ENCODE data around the gene CEMIP. TPM values are rescaled to one million over a fixed set of nuclear protein-coding genes. Genes with fewer than 3 reads are reported as not detected.

Gene CEMIP
- total and polyA plus RNA-seq, 2 of the 8 experiments (the other 6 are each of a cell fraction or from before 2014, with no cell fraction given): 0.11 to 0.60 TPM

- H2AK5ac ChIP-seq (ENCODE audit: low read depth, low read length): no peak overlapping the region
- H3K79me1 ChIP-seq (ENCODE audit: low read depth, low read length): peaks cover 10% of the 10 kb centered on the region
- H3K56ac ChIP-seq (replicated peaks; ENCODE audit: insufficient read length, low read depth, low read length): no peak overlapping the region
- H2BK5ac ChIP-seq (ENCODE audit: low read depth, low read length): no peak overlapping the region
- H3K4me3 ChIP-seq (ENCODE audit: extremely low read depth in 1 of 4, insufficient read depth in 2 of 4, low read depth in 3 of 4, low read length in 4 of 4): peak overlapping the region; percentile 74 to 100 (median 94)
- no peak overlapping the region for H3K23ac ChIP-seq (ENCODE audit: insufficient read length)
- H3K4me1 ChIP-seq (replicated peaks in 1 of 4; ENCODE audit: control insufficient read depth in 3 of 4, insufficient read depth in 4 of 4, low read length in 3 of 4): peaks cover 0 to 8% (median 2%) of the 10 kb centered on the region in 4 experiments; a peak in 3 of 7 replicates
- peaks cover 4 to 7% of the 10 kb centered on the region in 2 experiments for H4K20me1 ChIP-seq (replicated peaks in 1 of 2; ENCODE audit: control insufficient read depth in 1 of 2, insufficient read depth in 2 of 2, low read length in 2 of 2)
- 65% methylated on average over 8 of the region's 8 CpGs; no CpG with 5 or more reads in 1 of the 2 experiments for WGBS, 2 experiments (ENCODE audit: extremely low coverage in 1 of 2, insufficient coverage in 1 of 2, insufficient read length in 1 of 2, insufficient replicate concordance in 2 of 2, low coverage in 1 of 2, low lambda C conversion rate in 2 of 2, missing lambda C conversion rate in 1 of 2)
- no peak overlapping the region for H4K8ac ChIP-seq (ENCODE audit: extremely low read depth, insufficient read depth, low read length)
- H2BK120ac ChIP-seq (replicated peaks; ENCODE audit: low read depth, low read length): no peak overlapping the region
- no peak overlapping the region for H2BK15ac ChIP-seq (ENCODE audit: low read length)
- H3K4me2 ChIP-seq (ENCODE audit: insufficient read depth in 1 of 2, low read depth in 2 of 2, low read length in 2 of 2): peak overlapping the region; percentile 95 to 100
- TF ChIP-seq, protein P1, sequence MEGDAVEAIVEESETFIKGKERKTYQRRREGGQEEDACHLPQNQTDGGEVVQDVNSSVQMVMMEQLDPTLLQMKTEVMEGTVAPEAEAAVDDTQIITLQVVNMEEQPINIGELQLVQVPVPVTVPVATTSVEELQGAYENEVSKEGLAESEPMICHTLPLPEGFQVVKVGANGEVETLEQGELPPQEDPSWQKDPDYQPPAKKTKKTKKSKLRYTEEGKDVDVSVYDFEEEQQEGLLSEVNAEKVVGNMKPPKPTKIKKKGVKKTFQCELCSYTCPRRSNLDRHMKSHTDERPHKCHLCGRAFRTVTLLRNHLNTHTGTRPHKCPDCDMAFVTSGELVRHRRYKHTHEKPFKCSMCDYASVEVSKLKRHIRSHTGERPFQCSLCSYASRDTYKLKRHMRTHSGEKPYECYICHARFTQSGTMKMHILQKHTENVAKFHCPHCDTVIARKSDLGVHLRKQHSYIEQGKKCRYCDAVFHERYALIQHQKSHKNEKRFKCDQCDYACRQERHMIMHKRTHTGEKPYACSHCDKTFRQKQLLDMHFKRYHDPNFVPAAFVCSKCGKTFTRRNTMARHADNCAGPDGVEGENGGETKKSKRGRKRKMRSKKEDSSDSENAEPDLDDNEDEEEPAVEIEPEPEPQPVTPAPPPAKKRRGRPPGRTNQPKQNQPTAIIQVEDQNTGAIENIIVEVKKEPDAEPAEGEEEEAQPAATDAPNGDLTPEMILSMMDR (IDR thresholded peaks at IDR 0.05; ENCODE audit: control extremely low read depth in 1 of 3, insufficient read depth in 1 of 3, low read depth in 1 of 3, low read length in 3 of 3): no peak
- no peak for TF ChIP-seq CBX5 (IDR thresholded peaks at IDR 0.05; ENCODE audit: low read depth, low read length)
- TF ChIP-seq TAF1 (IDR thresholded peaks at IDR 0.05; ENCODE audit: low read depth, low read length): no peak
- TF ChIP-seq MAFK (IDR thresholded peaks at IDR 0.05; ENCODE audit: low read depth, low read length): no peak
- TF ChIP-seq EP300 (IDR thresholded peaks at IDR 0.05; ENCODE audit: borderline replicate concordance in 1 of 2, low read depth in 2 of 2, low read length in 2 of 2): no peak
- TF ChIP-seq, protein P2, sequence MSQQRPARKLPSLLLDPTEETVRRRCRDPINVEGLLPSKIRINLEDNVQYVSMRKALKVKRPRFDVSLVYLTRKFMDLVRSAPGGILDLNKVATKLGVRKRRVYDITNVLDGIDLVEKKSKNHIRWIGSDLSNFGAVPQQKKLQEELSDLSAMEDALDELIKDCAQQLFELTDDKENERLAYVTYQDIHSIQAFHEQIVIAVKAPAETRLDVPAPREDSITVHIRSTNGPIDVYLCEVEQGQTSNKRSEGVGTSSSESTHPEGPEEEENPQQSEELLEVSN (IDR thresholded peaks at IDR 0.05): no peak
- no peak for TF ChIP-seq CHD1 (IDR thresholded peaks at IDR 0.05; ENCODE audit: low read depth, low read length)
- no peak for TF ChIP-seq ZNF274 (IDR thresholded peaks at IDR 0.05; ENCODE audit: borderline replicate concordance, extremely low read depth, low read length)
- TF ChIP-seq GTF2F1 (IDR thresholded peaks at IDR 0.05; ENCODE audit: borderline replicate concordance, low read depth, low read length): no peak
- H3K14ac ChIP-seq (ENCODE audit: insufficient read length): no peak overlapping the region
- H2BK20ac ChIP-seq (ENCODE audit: low read length): no peak overlapping the region
- ChIA-PET CTCF (ENCODE audit: partially characterized antibody) (interaction anchor here (1.0 to 4.3 kb wide), 4 partner anchors 11 to 309 kb away, joined by 3 to 21 read pairs (median 4); no protein-coding TSS in a partner anchor), POLR2A (ENCODE audit: partially characterized antibody) (interaction anchor here (1.4 to 2.4 kb wide), 4 partner anchors 11 to 20 kb away, joined by 6 to 8 read pairs (median 8); no protein-coding TSS in a partner anchor)
- H4K5ac ChIP-seq (ENCODE audit: insufficient read length, low read depth, low read length): no peak overlapping the region
- H3K9me3 ChIP-seq (ENCODE audit: insufficient read depth in 2 of 2, low read depth in 1 of 2, low read length in 1 of 2): no peaks in the 10 kb centered on the region
- H2BK12ac ChIP-seq (ENCODE audit: low read depth, low read length): no peak overlapping the region
- no peaks in the 10 kb centered on the region for H3K27me3 ChIP-seq (replicated peaks in 1 of 4; ENCODE audit: control insufficient read depth in 3 of 4, extremely low read depth in 1 of 4, insufficient read depth in 3 of 4, low read length in 3 of 4)
- DNase-seq (ENCODE audit: low read depth in 1 of 2, low spot score in 2 of 2) (no peak), FAIRE-seq (no peak)
- peaks cover 25 to 59% of the 10 kb centered on the region in 2 experiments for H3K79me2 ChIP-seq (ENCODE audit: control insufficient read depth in 1 of 2, insufficient read depth in 2 of 2, low read length in 2 of 2)
- no peak overlapping the region for H3K27ac ChIP-seq (ENCODE audit: low read depth, low read length)
- no peak overlapping the region for H4K91ac ChIP-seq (replicated peaks; ENCODE audit: insufficient read length, low read length)
- H3K18ac ChIP-seq (ENCODE audit: extremely low read depth, low read length): no peak overlapping the region
- H3K23me2 ChIP-seq (ENCODE audit: low read depth, low read length): peaks cover 4% of the 10 kb centered on the region
- H3K36me3 ChIP-seq (ENCODE audit: control insufficient read depth in 2 of 4, insufficient read depth in 4 of 4, low read length in 3 of 4): no peaks in the 10 kb centered on the region; a peak in 2 of 8 replicates
- peak overlapping the region in 1 of 4 experiments; percentile 50; a peak in 1 of 7 replicates for H3K9ac ChIP-seq (replicated peaks in 1 of 4; ENCODE audit: extremely low read depth in 1 of 4, low read depth in 3 of 4, low read length in 3 of 4)
- H3K4ac ChIP-seq (replicated peaks; ENCODE audit: insufficient read length, low read depth, low read length): no peak overlapping the region
- H2AFZ ChIP-seq (ENCODE audit: low read length): no peak overlapping the region
These were observed 209.1 kb downstream of the CEMIP start for GRCh38 chr15:80988148-80988796.
